IgD-negative memory B cell (primary cell): ENCODE results near the gene TIAM2. TPM values are rescaled to one million over a fixed set of nuclear protein-coding genes. Genes with fewer than 3 reads are reported as not detected.

Experiments
- H3K27ac Mint-ChIP-seq, 3 donors: one replicate each; pipeline ENCODE4 v1.8.0; 2020 to 2022; ENCODE audit warnings: mild to moderate bottlenecking in 3 of 3, mixed read lengths in 3 of 3, moderate library complexity in 1 of 3
- H3K27me3 Mint-ChIP-seq: one replicate; pipeline ENCODE4 v1.8.0; 2021; ENCODE audit warnings: mixed read lengths
- H3K36me3 Mint-ChIP-seq: one replicate; pipeline ENCODE4 v1.8.0; 2020; ENCODE audit warnings: mild to moderate bottlenecking, mixed read lengths
- H3K4me1 Mint-ChIP-seq, 3 donors: one replicate each; pipeline ENCODE4 v1.8.0; 2020 to 2022; ENCODE audit warnings: mixed read lengths in 3 of 3, mild to moderate bottlenecking in 1 of 3
- H3K4me3 Mint-ChIP-seq, 4 donors: one replicate each; pipeline ENCODE4 v1.8.0; 2020 to 2022; ENCODE audit warnings: mild to moderate bottlenecking in 4 of 4, mixed read lengths in 4 of 4, moderate library complexity in 3 of 4
- H3K9me3 Mint-ChIP-seq, 3 donors: one replicate each; pipeline ENCODE4 v1.8.0; 2020 to 2021; ENCODE audit warnings: mixed read lengths in 3 of 3, mild to moderate bottlenecking in 1 of 3
- polyA plus RNA-seq: library from polyadenylated mRNA; unstranded; fragments of 300-500 nt; fragmentation: Illumina TruSeq; gene quantifications from one replicate; pipeline ENCODE4 v1.2.3, GENCODE V29; 2021

Gene TIAM2
- polyA plus RNA-seq, 1 donor from 2014 or later = 5.8 TPM

DNA sequence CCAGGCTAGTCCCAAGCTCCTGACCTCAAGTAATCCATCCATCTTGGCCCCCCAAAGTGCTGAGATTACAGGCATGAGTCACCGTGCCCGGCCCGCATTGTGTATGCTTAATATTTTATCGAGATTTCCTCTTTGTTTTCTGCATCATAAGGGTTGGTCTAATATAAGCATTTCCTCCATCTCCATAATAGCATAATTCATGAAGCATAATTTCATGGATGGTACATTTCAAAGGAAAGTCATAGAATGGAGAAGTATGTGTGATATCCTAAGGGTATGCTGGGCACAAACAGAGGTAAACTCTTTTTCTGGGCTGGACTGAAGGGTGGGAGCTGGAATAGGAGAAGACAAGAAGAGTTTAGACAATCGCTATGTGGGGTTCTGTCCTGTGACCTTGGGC, 17.5 kb upstream of the TIAM2 start:
- Mint-ChIP-seq H3K4me1 (peaks cover 5 to 9% (median 5%) of the 10 kb centered on the region in 3 donors), H3K9me3 (no peaks in the 10 kb centered on the region), H3K27ac (no peak overlapping the region), H3K27me3 (no peaks in the 10 kb centered on the region), H3K4me3 (no peak overlapping the region), H3K36me3 (peaks cover 2% of the 10 kb centered on the region)

DNA sequence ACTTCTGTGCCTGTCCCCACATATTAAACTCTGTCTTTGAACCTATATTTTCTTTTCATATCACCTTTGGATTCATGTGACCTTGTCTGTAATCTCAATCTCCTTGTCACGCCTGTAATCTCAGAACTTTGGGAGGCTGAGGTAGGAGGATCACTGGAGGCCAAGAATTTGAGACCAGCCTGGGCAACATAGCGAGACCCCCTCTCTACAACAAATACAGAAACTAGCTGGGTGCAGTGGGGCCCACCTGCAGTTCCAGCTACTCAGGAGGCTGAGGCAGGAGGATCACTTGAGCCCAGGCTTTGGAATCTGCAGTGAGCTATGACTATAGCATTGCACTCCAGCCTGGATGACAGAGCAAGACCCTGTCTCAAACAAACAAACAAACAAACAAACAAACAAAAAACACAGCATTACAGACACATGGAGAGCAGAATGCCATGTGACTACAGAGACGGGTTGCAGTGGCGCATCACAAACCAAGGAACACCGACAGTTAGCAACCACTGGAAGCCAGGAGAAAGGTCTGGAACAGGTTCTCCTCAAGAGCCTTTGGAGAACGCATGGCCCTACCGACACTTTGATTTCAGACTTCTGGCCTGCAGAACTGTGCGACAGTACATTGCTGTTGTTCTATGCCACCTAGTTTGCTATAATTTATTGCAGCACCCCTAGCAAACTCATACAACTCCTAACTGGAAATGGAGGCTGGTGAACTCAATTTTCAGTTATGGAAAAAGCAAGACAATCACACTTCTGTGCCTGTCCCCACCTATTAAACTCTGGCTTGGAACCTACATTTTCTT, 14.6 kb upstream of the TIAM2 start:
- Mint-ChIP-seq H3K27ac (peak overlapping the region in 1 of 3 donors; percentile 65), H3K36me3 (peaks cover 5% of the 10 kb centered on the region), H3K27me3 (no peaks in the 10 kb centered on the region), H3K4me3 (no peak overlapping the region), H3K4me1 (peaks cover 5 to 9% (median 5%) of the 10 kb centered on the region in 3 donors), H3K9me3 (no peaks in the 10 kb centered on the region)

DNA sequence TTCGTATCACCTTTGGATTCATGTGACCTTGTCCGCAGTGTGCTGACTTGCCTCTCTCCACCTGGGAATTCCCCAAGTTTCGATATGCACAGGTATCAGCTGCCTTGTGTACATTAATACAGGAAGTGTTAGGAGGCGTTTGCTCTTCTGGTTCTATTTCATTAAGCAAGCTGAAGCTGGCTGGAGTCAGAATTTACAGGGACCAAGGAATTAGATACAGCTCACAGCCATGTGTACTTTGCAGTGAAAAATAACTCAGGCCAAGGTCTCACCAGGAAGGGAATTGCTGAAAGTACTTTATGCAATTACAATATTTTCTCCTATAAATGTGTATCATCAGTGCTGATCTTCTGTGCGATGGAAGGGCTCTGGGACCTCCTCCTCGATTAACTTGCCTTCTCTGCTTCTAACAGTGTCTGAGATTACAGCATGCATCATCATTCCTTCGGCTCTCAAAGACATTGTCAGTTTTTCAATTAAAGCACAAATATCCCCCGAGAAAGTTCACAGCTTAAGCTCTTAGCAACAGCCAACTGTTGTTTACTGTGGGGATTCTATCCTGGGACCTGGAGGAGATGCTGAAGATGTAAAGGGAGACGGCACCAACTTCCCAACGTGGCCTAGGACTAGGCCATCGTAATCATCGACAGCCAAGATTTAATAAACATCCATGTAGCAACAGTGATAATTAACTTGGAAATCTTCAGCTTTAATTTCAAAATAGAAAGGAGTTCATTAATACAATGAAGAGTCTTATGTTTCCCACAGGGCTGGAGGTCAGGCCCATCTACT, 13.8 kb upstream of the TIAM2 start:
- Mint-ChIP-seq H3K4me3 (peak overlapping the region in 1 of 4 donors; percentile 25), H3K27ac (peak overlapping the region in 1 of 3 donors; percentile 65), H3K36me3 (peaks cover 2% of the 10 kb centered on the region), H3K9me3 (no peaks in the 10 kb centered on the region), H3K27me3 (no peaks in the 10 kb centered on the region), H3K4me1 (peaks cover 5 to 9% (median 5%) of the 10 kb centered on the region in 3 donors)

DNA sequence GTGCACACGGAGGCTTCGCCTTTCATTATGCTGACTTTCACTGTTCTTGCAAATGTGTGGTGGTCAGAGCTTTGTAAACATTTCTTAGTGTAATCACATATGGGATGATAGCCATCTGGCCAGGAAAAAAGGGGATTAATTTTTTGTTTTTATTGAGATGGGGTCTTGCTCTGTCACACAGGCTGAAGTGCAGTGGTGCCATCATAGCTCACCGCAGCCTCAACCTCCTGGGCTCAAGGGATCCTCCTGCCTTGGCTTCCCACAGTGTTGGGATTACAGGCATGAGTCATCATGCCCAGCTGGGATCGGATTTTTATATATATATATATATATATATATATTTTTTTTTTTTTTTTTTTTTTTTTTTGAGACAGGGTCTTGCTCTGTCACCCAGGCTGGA, 11.0 kb upstream of the TIAM2 start:
- Mint-ChIP-seq H3K4me3 (no peak overlapping the region), H3K27ac (no peak overlapping the region), H3K9me3 (peaks cover 0 to 6% (median 2%) of the 10 kb centered on the region in 3 donors), H3K4me1 (peaks cover 5 to 9% (median 5%) of the 10 kb centered on the region in 3 donors), H3K36me3 (peaks cover 7% of the 10 kb centered on the region), H3K27me3 (no peaks in the 10 kb centered on the region)

DNA sequence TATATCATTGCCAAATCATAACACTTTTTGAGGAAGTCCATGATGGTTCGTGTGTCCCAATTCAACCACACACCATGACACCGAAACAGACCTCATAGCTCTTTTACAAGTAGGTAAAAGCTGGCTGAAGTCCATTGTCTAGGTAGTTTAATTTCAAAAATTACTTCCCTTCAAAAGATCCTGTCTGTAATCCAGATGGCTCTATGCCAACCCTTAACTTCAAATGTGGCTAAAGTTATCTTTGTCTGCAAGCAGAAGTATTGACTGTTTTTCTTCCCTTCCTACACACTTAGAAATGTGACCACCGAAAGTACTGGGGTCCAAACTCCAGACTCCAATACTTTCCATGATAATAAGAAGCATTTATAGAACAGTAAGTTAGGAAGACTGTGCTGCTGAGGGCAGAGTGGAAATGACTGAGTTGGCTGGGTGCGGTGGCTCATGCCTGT, 8.3 kb upstream of the TIAM2 start:
- no peaks in the 10 kb centered on the region for H3K4me1 Mint-ChIP-seq
- peaks cover 0 to 6% (median 2%) of the 10 kb centered on the region in 3 donors for H3K9me3 Mint-ChIP-seq
- no peak overlapping the region for H3K4me3 Mint-ChIP-seq
- H3K27ac Mint-ChIP-seq = no peak overlapping the region
- no peaks in the 10 kb centered on the region for H3K27me3 Mint-ChIP-seq
- peaks cover 9% of the 10 kb centered on the region for H3K36me3 Mint-ChIP-seq

DNA sequence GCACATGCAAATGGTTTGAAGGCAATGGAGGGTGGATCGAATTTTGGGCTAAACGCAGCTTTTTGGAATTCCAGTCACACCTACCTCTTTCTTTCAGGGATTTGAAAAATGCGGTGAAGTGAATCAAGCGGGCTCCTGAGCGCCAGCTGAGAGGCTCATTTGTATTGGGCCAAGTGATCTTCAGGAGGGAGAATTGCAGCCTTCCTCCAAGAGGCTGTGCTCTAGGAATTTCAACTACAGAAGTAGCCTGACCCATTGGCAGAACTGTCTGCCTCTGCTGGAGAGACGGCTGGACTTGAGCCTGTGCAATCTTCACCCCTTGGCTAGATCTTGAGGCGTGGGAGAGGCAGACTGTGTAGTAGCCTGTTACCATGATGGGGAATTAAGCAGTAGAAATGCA, 5.7 kb upstream of the TIAM2 start:
- no peak overlapping the region for H3K4me3 Mint-ChIP-seq
- H3K27ac Mint-ChIP-seq = peak overlapping the region in 1 of 3 donors; percentile 67
- peaks cover 0 to 6% (median 2%) of the 10 kb centered on the region in 3 donors for H3K9me3 Mint-ChIP-seq
- H3K36me3 Mint-ChIP-seq = peaks cover 6% of the 10 kb centered on the region
- H3K4me1 Mint-ChIP-seq = no peaks in the 10 kb centered on the region
- no peaks in the 10 kb centered on the region for H3K27me3 Mint-ChIP-seq

DNA sequence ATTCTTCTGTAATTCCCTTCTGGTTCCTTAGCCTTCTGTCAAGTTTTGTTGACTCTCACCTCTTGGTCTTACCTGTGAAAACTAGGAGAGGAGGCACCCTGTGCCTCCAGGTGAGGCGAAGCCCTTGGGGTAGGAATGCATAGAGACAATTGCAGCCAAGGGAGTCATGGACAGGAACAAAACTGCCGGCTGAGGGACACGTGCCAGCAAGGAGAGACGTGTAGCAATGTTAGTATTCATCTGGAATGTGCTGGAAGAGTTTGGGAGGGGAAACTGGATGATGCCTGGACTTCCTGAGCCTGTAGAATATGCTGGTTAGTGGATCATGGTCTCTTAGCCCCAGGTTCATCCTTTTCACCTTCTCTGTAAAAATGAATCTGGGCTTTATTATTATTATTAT, 3.9 kb upstream of the TIAM2 start:
- Mint-ChIP-seq H3K9me3 (peaks cover 0 to 6% (median 2%) of the 10 kb centered on the region in 3 donors), H3K27ac (no peak overlapping the region), H3K27me3 (peaks cover 1% of the 10 kb centered on the region), H3K4me3 (no peak overlapping the region), H3K4me1 (peaks cover 0 to 3% (median 0%) of the 10 kb centered on the region in 3 donors), H3K36me3 (peaks cover 6% of the 10 kb centered on the region)

DNA sequence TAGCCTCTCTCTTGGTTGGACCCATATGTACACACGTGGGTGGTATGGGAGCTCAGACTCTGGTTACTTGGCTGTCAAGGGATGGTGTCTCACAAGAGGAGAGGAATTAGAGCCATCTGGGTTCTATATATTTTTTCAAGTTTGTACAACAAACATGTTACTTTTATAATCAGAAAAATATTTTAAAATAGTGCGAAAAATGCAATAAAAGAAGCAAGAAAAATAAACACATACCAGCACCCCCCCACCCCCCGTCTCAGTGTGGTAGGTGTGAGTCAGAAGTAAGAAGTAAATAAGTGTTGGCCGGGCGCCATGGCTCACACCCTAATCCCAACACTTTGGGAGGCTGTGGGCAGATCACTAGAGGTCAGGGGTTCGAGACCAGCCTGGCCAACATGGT, 2.1 kb upstream of the TIAM2 start:
- H3K36me3 Mint-ChIP-seq = peaks cover 5% of the 10 kb centered on the region
- no peak overlapping the region for H3K27ac Mint-ChIP-seq
- H3K4me1 Mint-ChIP-seq = peaks cover 0 to 5% (median 0%) of the 10 kb centered on the region in 3 donors
- H3K27me3 Mint-ChIP-seq = peaks cover 15% of the 10 kb centered on the region
- peaks cover 0 to 5% (median 2%) of the 10 kb centered on the region in 3 donors for H3K9me3 Mint-ChIP-seq
- no peak overlapping the region for H3K4me3 Mint-ChIP-seq

DNA sequence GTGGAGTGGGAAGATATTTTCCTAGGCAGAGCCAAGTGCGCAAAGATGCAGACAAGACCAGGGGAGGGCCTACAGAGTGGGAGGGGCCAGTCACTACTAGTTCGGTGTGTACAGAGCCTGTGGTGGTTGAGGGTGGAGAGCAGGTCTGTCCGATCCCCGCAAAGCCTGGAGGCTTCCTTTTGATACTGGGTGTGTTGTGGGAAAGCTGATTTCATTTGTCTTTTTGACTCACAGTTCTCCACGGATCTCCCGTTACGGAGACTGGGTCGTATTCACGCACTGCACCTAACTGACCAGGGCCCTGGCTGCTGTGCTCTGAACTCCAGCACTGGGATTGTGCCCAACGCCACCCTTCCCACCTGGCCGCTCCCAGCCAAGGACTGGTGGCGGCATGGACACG, 1.4 kb upstream of the TIAM2 start:
- Mint-ChIP-seq H3K27ac (no peak overlapping the region), H3K4me3 (peak overlapping the region in 1 of 4 donors; percentile 60), H3K27me3 (peaks cover 20% of the 10 kb centered on the region), H3K9me3 (no peaks in the 10 kb centered on the region), H3K4me1 (peaks cover 0 to 5% (median 0%) of the 10 kb centered on the region in 3 donors), H3K36me3 (peaks cover 2% of the 10 kb centered on the region)

DNA sequence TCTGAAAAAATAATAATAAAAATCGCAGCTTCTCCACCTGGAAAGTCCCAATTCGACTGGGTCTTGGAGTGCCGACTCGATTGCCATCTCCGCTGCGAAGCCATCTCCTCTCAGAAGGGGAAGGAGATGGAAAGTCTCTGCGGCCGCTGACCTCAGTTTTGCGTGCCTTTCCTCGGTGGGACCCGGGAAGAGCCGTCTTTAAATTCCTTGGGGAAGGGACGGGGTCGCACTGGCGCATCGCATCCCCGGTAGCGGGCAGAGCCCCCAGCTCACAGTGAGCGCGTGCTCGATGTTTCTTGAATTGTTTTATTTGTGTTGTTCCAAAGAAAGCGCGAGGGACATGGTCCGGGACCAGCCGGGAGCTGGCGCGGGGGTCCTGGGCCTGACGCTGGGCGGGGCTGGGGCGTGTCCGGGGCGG, 270 bp upstream of the TIAM2 start:
- peaks cover 0 to 5% (median 0%) of the 10 kb centered on the region in 3 donors for H3K4me1 Mint-ChIP-seq
- H3K9me3 Mint-ChIP-seq = no peaks in the 10 kb centered on the region
- no peaks in the 10 kb centered on the region for H3K36me3 Mint-ChIP-seq
- H3K27me3 Mint-ChIP-seq = peaks cover 23% of the 10 kb centered on the region
- H3K27ac Mint-ChIP-seq = no peak overlapping the region
- peak overlapping the region in 3 of 4 donors; percentile 39 to 89 (median 60) for H3K4me3 Mint-ChIP-seq

DNA sequence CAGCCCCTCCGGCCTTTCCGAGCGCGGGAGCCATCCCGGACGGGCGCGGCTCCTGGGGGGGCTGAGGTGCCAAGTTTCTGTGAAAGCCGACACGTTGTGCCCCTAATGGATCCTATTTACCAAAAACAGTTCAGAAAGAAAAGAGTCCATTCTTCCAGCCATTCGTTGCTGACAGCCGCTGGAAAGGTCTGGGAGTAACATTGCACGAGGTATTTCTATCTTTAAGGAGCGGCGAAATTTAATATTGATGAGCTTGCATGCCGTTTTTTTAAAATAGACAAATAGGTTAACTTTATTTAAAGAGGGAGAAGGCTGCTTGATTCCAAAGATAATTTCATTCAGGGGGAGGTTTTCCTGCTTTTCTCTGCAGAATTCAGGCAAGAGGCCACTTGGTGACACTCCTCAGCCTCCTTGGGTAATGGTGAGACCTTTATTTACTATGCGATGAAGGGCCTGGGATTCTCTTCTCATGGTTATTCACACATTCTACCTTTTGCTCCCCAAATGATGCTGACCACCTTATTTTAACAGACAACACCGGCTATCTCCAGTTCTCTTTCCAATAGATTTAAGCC, 988 bp downstream of the TIAM2 start:
- Mint-ChIP-seq H3K4me3 (peak overlapping the region in 3 of 4 donors; percentile 16 to 70 (median 61)), H3K27ac (no peak overlapping the region), H3K36me3 (no peaks in the 10 kb centered on the region), H3K27me3 (peaks cover 23% of the 10 kb centered on the region), H3K4me1 (peaks cover 0 to 5% (median 0%) of the 10 kb centered on the region in 3 donors), H3K9me3 (no peaks in the 10 kb centered on the region)

DNA sequence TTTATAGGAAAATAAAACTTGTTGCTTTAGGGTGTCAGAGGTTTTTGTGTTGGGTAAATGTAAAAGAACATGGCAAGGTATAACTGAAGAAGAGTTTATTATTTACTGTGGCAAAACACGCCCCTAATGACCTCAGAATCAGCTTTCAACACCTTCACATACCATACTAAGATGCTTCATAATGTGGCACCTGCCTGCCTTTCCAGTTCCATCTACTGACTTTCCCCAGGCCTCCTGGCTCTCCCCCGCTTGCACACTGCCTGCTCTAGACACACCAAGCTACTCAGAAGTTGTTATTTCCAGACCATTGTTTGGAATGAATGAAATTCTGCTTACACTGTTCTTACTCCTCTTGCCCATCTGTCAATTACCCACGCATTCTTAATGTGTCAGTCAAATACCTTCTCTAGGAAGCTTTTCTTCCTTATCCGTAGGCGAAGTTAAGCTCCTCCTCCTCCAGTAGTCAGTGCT, 1.8 kb downstream of the TIAM2 start:
- H3K27me3 Mint-ChIP-seq = peaks cover 26% of the 10 kb centered on the region
- peaks cover 0 to 5% (median 0%) of the 10 kb centered on the region in 3 donors for H3K4me1 Mint-ChIP-seq
- no peaks in the 10 kb centered on the region for H3K9me3 Mint-ChIP-seq
- peak overlapping the region in 3 of 4 donors; percentile 3 to 61 (median 37) for H3K4me3 Mint-ChIP-seq
- H3K27ac Mint-ChIP-seq = no peak overlapping the region
- no peaks in the 10 kb centered on the region for H3K36me3 Mint-ChIP-seq

DNA sequence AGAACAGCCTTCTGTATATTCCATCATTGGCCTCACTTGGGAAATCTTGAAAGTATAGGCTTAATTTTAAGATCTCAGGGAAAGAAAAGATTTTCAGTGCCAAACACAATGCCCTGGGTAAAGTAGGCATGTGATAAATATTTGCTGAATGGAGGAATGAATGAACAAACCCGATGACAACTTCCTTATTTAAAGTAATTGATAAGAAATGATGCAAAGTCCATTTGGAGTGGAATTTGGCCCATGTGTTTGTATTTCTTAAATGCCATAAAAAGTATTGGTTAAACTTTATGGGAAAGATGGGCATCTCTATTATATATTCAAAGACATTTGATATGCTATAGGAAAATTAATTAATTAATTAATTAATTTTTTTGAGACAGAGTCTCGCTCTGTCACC, 3.7 kb downstream of the TIAM2 start:
- H3K36me3 Mint-ChIP-seq = no peaks in the 10 kb centered on the region
- no peaks in the 10 kb centered on the region for H3K9me3 Mint-ChIP-seq
- H3K4me1 Mint-ChIP-seq = peaks cover 0 to 5% (median 0%) of the 10 kb centered on the region in 3 donors
- no peak overlapping the region for H3K27ac Mint-ChIP-seq
- H3K4me3 Mint-ChIP-seq = no peak overlapping the region
- peaks cover 26% of the 10 kb centered on the region for H3K27me3 Mint-ChIP-seq

DNA sequence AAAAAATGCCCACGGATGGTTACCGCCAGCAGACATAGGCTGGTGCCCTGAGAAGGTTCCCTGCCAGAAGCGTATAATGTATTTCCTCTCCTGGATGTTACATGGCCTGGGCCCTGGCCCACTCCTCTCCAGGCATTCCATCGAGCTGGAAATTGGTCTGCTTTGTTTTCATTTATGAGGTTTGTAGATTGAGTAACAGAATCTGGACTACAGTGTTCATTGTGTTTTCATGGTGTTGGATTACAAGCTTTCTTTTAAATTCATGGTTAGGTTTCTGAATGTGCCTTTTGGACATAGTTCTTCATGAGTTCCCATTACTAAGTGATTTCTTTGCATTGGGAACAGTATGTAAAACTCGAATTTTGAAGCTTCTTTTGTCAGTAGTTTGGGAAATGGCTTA, 6.4 kb downstream of the TIAM2 start:
- Mint-ChIP-seq H3K9me3 (no peaks in the 10 kb centered on the region), H3K4me1 (no peaks in the 10 kb centered on the region), H3K4me3 (no peak overlapping the region), H3K27me3 (peaks cover 22% of the 10 kb centered on the region), H3K36me3 (no peaks in the 10 kb centered on the region), H3K27ac (no peak overlapping the region)

DNA sequence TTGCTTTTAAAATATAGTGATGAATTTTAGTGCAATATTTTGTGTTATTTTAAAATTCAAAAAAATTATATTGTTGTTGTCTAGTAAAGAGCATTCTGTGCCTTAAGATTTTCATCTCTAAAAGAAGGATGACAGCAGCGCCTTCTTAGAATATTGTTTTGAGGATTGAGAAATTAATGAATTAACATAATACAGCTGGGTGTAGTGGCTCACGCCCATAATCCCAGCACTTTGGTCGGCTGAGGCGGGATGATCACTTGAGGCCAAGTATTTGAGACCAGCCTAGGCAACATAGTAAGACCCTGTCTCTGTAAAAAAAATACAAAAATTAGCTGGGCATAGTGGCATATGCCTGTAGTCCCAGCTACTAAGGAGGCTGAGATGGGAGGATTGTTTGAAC, 6.8 kb downstream of the TIAM2 start:
- H3K27ac Mint-ChIP-seq = no peak overlapping the region
- H3K4me3 Mint-ChIP-seq = no peak overlapping the region
- peaks cover under 1% of the 10 kb centered on the region for H3K36me3 Mint-ChIP-seq
- H3K9me3 Mint-ChIP-seq = no peaks in the 10 kb centered on the region
- H3K4me1 Mint-ChIP-seq = no peaks in the 10 kb centered on the region
- H3K27me3 Mint-ChIP-seq = peaks cover 21% of the 10 kb centered on the region
